K562 (cell line): Measurements from ENCODE around the gene EIPR1. TPM values are rescaled to one million over a fixed set of nuclear protein-coding genes. Genes with fewer than 3 reads are reported as not detected.

Source experiments
- ATAC-seq: fragments of 200-7000 bp; cut with Tn5 transposase; 3 replicates; pipeline ENCODE4 v1.9.1; 2020; ENCODE audit warnings: moderate library complexity
- BruUV-seq: library from RNA; stranded (reverse); fragments of 400-500 nt; replicated peaks from 2 replicates; lab custom pipeline; 2021; lab: Mats Ljungman, UMichigan
- CTCF ChIA-PET: fragments of 300-600 bp; formaldehyde crosslinking; extraction: SDS; loops from one replicate; lab custom pipeline; 2021; ENCODE audit warnings: low intra/inter-chr PET ratio; lab: Yijun Ruan, JAX
- POLR2A ChIA-PET: fragments of 300-600, 350-650 bp; sonication (Branson Sonifier 250); formaldehyde crosslinking; extraction: SDS; loops from one replicate; lab custom pipeline; 2021; ENCODE audit warnings: antibody characterized with exemption, inconsistent platforms; lab: Yijun Ruan, JAX
- DNase-seq, 4 experiments: peaks; one replicate each; pipeline versions ENCODE4 v3.0.0 to v3.0.0-alpha.2; 2011 to 2018; ENCODE audit warnings: low spot score in 3 of 4, mixed read lengths in 3 of 4; ENCODE audit errors: extremely low read depth in 1 of 4
- FAIRE-seq: peaks from 2 replicates; lab custom pipeline; 2011; peaks lifted over from hg19 to GRCh38; lab: Jason Lieb, UNC
- H2AFZ ChIP-seq: 2 replicates; pipeline ENCODE4 v1.6.0; 2011; ENCODE audit warnings: low read depth, low read length, control low read depth, inconsistent platforms
- H3K27ac ChIP-seq: fragments of 200-600 bp; 3 replicates; pipeline ENCODE4 v1.8.0; 2011; ENCODE audit warnings: low read depth, mild to moderate bottlenecking, control low read depth, inconsistent platforms, low read length, moderate library complexity, mixed read lengths; ENCODE audit errors: extremely low read depth
- H3K27me3 ChIP-seq, 2 experiments: fragments of 300-600 bp in 1 of 2; 2 replicates in 1 of 2; 3 replicates in 1 of 2; pipeline versions ENCODE4 v1.6.0 to v1.8.0; 2011; ENCODE audit warnings: inconsistent platforms in 2 of 2, low read length in 2 of 2, mild to moderate bottlenecking in 1 of 2, mixed read lengths in 1 of 2, moderate library complexity in 1 of 2; ENCODE audit not compliant: control insufficient read depth in 2 of 2, insufficient read depth in 2 of 2
- H3K36me3 ChIP-seq: fragments of 300-600 bp; 3 replicates; pipeline ENCODE4 v1.8.0; 2011; ENCODE audit warnings: mild to moderate bottlenecking, low read length, inconsistent platforms; ENCODE audit not compliant: control insufficient read depth, insufficient read depth
- H3K4me1 ChIP-seq, 2 experiments: fragments of 200-600 bp in 1 of 2; replicated peaks in 1 of 2; 2 replicates in 1 of 2; 3 replicates in 1 of 2; pipeline versions ENCODE4 v1.5.1 to v1.8.0; 2011; ENCODE audit warnings: inconsistent platforms in 2 of 2, low read length in 2 of 2, mild to moderate bottlenecking in 1 of 2, mixed read lengths in 1 of 2, moderate library complexity in 1 of 2; ENCODE audit not compliant: control insufficient read depth in 2 of 2, insufficient read depth in 2 of 2
- H3K4me2 ChIP-seq: 2 replicates; pipeline ENCODE4 v1.6.1; 2011; ENCODE audit warnings: low read length, control low read depth, inconsistent platforms, mixed read lengths; ENCODE audit not compliant: insufficient read depth
- H3K4me3 ChIP-seq: fragments of 200-600 bp; sonication (generic), shearing (Covaris generic); 2 replicates; pipeline ENCODE4 v1.5.1; 2016; ENCODE audit warnings: control low read depth, inconsistent platforms
- H3K79me2 ChIP-seq: fragments of 200-600 bp; 3 replicates; pipeline ENCODE4 v1.8.0; 2011; ENCODE audit warnings: low read length, inconsistent platforms; ENCODE audit not compliant: control insufficient read depth, insufficient read depth
- H3K9ac ChIP-seq, 2 experiments: 2 replicates each; pipeline versions ENCODE4 v1.6.0 to v1.6.1; 2011; ENCODE audit warnings: low read depth in 2 of 2, low read length in 2 of 2, control low read depth in 1 of 2, inconsistent platforms in 1 of 2, mild to moderate bottlenecking in 1 of 2, mixed read lengths in 1 of 2; ENCODE audit not compliant: insufficient read depth in 1 of 2
- H3K9me1 ChIP-seq: one replicate; pipeline ENCODE4 v1.6.0; 2011; ENCODE audit warnings: inconsistent platforms, mild to moderate bottlenecking, low read length, moderate library complexity; ENCODE audit not compliant: control insufficient read depth, insufficient read depth
- H3K9me3 ChIP-seq: replicated peaks from 2 replicates; pipeline ENCODE4 v1.5.1; 2011; ENCODE audit warnings: low read depth, low read length, inconsistent platforms; ENCODE audit not compliant: control insufficient read depth, insufficient read depth
- H4K20me1 ChIP-seq: replicated peaks from 2 replicates; pipeline ENCODE4 v1.6.1; 2011; ENCODE audit warnings: low read length, inconsistent platforms, mixed read lengths; ENCODE audit not compliant: control insufficient read depth, insufficient read depth
- GATAD2A ChIP-seq: fragments of 450-650 bp; IDR thresholded peaks from 2 replicates; pipeline ENCODE4 v1.6.1; 2017
- MCM7 ChIP-seq, 2 experiments: fragments of 450-650 bp; IDR thresholded peaks; 2 replicates each; pipeline ENCODE4 v1.6.1; 2016 to 2018
- POLR2H ChIP-seq: IDR thresholded peaks from 2 replicates; pipeline ENCODE4 v1.6.1; 2016; ENCODE audit warnings: missing genetic modification characterization, low read depth, mild to moderate bottlenecking, control low read depth, missing compliant biosample characterization, moderate library complexity
- ZBTB5 ChIP-seq: fragments of 450-650 bp; IDR thresholded peaks from 2 replicates; pipeline ENCODE4 v1.6.1; 2017; ENCODE audit warnings: antibody characterized with exemption
- ZKSCAN1 ChIP-seq: fragments of 150-350 bp; IDR thresholded peaks from 2 replicates; pipeline ENCODE4 v1.6.1; 2016; ENCODE audit warnings: low read depth, low read length
- WGBS: fragments of 100-300 bp; shearing (Covaris generic); methylation state at CpG from one replicate; pipeline ENCODE4 v1.1.6; 2016; ENCODE audit warnings: low coverage, mixed read lengths; ENCODE audit not compliant: insufficient coverage; ENCODE audit errors: missing lambda C conversion rate; 5-methylcytosine and 5-hydroxymethylcytosine counted together
- in situ Hi-C: fragments of 300-500 bp; cut with MboI; formaldehyde crosslinking; loops from 4 replicates; pipeline ENCODE4 v1.15.0; 2018; ENCODE audit warnings: inconsistent platforms, mixed read lengths
- intact Hi-C: fragments of 100-400 bp; cut with micrococcal nuclease; formaldehyde crosslinking; loops from 2 replicates; pipeline ENCODE4 v1.14.2; 2022
- polyA plus RNA-seq, 8 experiments: library from polyadenylated mRNA; depleted of rRNA in 4 of 8; stranded (reverse) in 5 of 8; unstranded in 3 of 8; fragments of >200 nt; fragmentation: Nextera tagmentation in 2 of 8; fragmentation: Illumina TruSeq in 1 of 8; extraction: Ambion mirVana in 2 of 8; extraction: Trizol in 1 of 8; gene quantifications; 2 replicates each; pipeline versions ENCODE4 v1.2.1 to v1.2.3, GENCODE V29; 2011 to 2014; ENCODE audit warnings: inconsistent platforms in 1 of 8, missing spikeins in 1 of 8
- total RNA-seq, 7 experiments: library from RNA; depleted of rRNA in 6 of 7; stranded (reverse); fragments of >200 nt in 6 of 7; fragmentation: Illumina TruSeq in 2 of 7; extraction: Trizol in 2 of 7; gene quantifications; 2 replicates each; pipeline versions ENCODE4 v1.2.1 to v1.2.3, GENCODE V29; 2011 to 2021; ENCODE audit warnings: low replicate concordance in 1 of 7

EIPR1 gene
- total and polyA plus RNA-seq, 9 of the 15 experiments (the other 6 are each of a cell fraction or from before 2014, with no cell fraction given): 19.9 to 54.4 (median 35.9) TPM

GRCh38 chr2:3387011-3387410 is 9.4 kb upstream of the EIPR1 start:
- H4K20me1 ChIP-seq: no peaks in the 10 kb centered on the region
- no peak for ATAC-seq
- no peak for DNase-seq
- no peak overlapping the region for H3K4me3 ChIP-seq
- H3K4me1 ChIP-seq: peaks cover 3 to 4% of the 10 kb centered on the region in 2 experiments; a peak in 3 of 5 replicates
- in situ Hi-C loops: no loop called here
- no peaks in the 10 kb centered on the region for H3K9me3 ChIP-seq
- no peak for FAIRE-seq
- no TSS peak for BruUV-seq
- intact Hi-C loops: no loop called here
- H3K36me3 ChIP-seq: peaks cover 75% of the 10 kb centered on the region
- H3K27ac ChIP-seq: no peak overlapping the region
- H3K9ac ChIP-seq: no peak overlapping the region
- no peak overlapping the region for H2AFZ ChIP-seq
- no peaks in the 10 kb centered on the region for H3K27me3 ChIP-seq
- no peak overlapping the region for H3K4me2 ChIP-seq
- H3K9me1 ChIP-seq: no peaks in the 10 kb centered on the region
- TF ChIP-seq POLR2H (no peak), GATAD2A (no peak), ZBTB5 (no peak), ZKSCAN1 (no peak), MCM7 (IDR thresholded peaks at IDR 0.05) (no peak)
- H3K79me2 ChIP-seq: peaks cover 36% of the 10 kb centered on the region
- ChIA-PET CTCF (no interaction called here), POLR2A (interaction anchor here (1.1 to 1.8 kb wide), 4 partner anchors 9 to 21 kb away, joined by 3 to 9 read pairs (median 5); partner anchors contain the start of gene EIPR1)
- WGBS: 96% methylated on average over 5 of the region's 5 CpGs
